Ishikawa (cell line): Measurements from ENCODE around the gene FAM168A.

Experiments used
- CEBPB ChIP-seq: IDR thresholded peaks from 2 replicates; pipeline ENCODE4 v1.6.1; 2012
- EGR1 ChIP-seq: IDR thresholded peaks from 2 replicates; pipeline ENCODE4 v1.6.1; 2012
- EP300 ChIP-seq: IDR thresholded peaks from 2 replicates; pipeline ENCODE4 v1.6.1; 2012; ENCODE audit warnings: borderline replicate concordance
- FOXM1 ChIP-seq: IDR thresholded peaks from 2 replicates; pipeline ENCODE4 v1.6.1; 2012; ENCODE audit warnings: low read depth, borderline replicate concordance
- NFIC ChIP-seq: IDR thresholded peaks from 2 replicates; pipeline ENCODE4 v1.6.1; 2012
- REST ChIP-seq: IDR thresholded peaks from 2 replicates; pipeline ENCODE4 v1.6.1; 2012; ENCODE audit warnings: low read depth, mild to moderate bottlenecking
- YY1 ChIP-seq: IDR thresholded peaks from 2 replicates; pipeline ENCODE4 v1.6.1; 2012; ENCODE audit warnings: low read depth
- TF ChIP-seq, protein P1 (sequence below): IDR thresholded peaks from 2 replicates; pipeline ENCODE4 v1.6.1; 2012

- TF ChIP-seq CEBPB (no peak), REST (no peak), EP300 (no peak), EGR1 (no peak), FOXM1 (no peak), NFIC (no peak), YY1 (no peak)
- TF ChIP-seq, protein P1, sequence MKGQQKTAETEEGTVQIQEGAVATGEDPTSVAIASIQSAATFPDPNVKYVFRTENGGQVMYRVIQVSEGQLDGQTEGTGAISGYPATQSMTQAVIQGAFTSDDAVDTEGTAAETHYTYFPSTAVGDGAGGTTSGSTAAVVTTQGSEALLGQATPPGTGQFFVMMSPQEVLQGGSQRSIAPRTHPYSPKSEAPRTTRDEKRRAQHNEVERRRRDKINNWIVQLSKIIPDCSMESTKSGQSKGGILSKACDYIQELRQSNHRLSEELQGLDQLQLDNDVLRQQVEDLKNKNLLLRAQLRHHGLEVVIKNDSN, result no peak
Measured at GRCh38 chr11:73428227-73428626, 169.7 kb downstream of the FAM168A start.
